Esophagus squamous epithelium (tissue), 5 donors: ENCODE measurements around the gene HPS3. TPM values are rescaled to one million over a fixed set of nuclear protein-coding genes. Genes with fewer than 3 reads are reported as not detected.

ENCODE experiments used
- DNase-seq: peaks from one replicate; lab custom pipeline; 2025; lab: John Stamatoyannopoulos, UW
- H3K27ac ChIP-seq, 4 donors: fragments of 200-600 bp; sonication (generic); one replicate each; pipeline ENCODE4 v1.5.1; 2016 to 2019; ENCODE audit warnings: mild to moderate bottlenecking in 1 of 4
- H3K27me3 ChIP-seq, 4 donors: fragments of 200-600 bp; sonication (generic); 1 replicate in 3 of 4; 2 replicates in 1 of 4; pipeline versions ENCODE4 v1.5.1 to v1.6.0; 2017 to 2021; ENCODE audit warnings: antibody characterized with exemption in 1 of 4
- H3K36me3 ChIP-seq, 3 donors: fragments of 200-600 bp; sonication (generic); one replicate each; pipeline ENCODE4 v1.5.1; 2016 to 2019
- H3K4me1 ChIP-seq, 3 donors: fragments of 200-600 bp; sonication (generic); one replicate each; pipeline ENCODE4 v1.5.1; 2017 to 2019
- H3K4me3 ChIP-seq, 4 donors: fragments of 200-600 bp; sonication (generic); 1 replicate in 3 of 4; 2 replicates in 1 of 4; pipeline ENCODE4 v1.5.1; 2016 to 2019; ENCODE audit warnings: mild to moderate bottlenecking in 2 of 4, moderate library complexity in 1 of 4
- H3K9me3 ChIP-seq, 3 donors: fragments of 200-600 bp; sonication (generic); one replicate each; pipeline ENCODE4 v1.5.1; 2016 to 2019
- CTCF ChIP-seq, 6 experiments: fragments of 450-650 bp in 4 of 6; fragments of 200-600 bp in 2 of 6; sonication (generic) in 2 of 6; IDR thresholded peaks; one replicate each; pipeline ENCODE4 v1.5.1; 2016 to 2019; ENCODE audit warnings: antibody characterized with exemption in 6 of 6, mild to moderate bottlenecking in 4 of 6, moderate library complexity in 4 of 6
- POLR2A ChIP-seq, 4 donors: fragments of 450-650 bp; IDR thresholded peaks; one replicate each; pipeline ENCODE4 v1.6.1; 2017; ENCODE audit warnings: antibody characterized with exemption in 4 of 4, mild to moderate bottlenecking in 4 of 4, moderate library complexity in 3 of 4
- WGBS, 2 donors: methylation state at CpG; one replicate each; pipeline ENCODE4 v1.1.5; 2018; 5-methylcytosine and 5-hydroxymethylcytosine counted together
- intact Hi-C: fragments of 100-400 bp; cut with DNase I; formaldehyde crosslinking; loops from one replicate; pipeline ENCODE4 v1.15.0; 2022
- total RNA-seq, 4 donors: library from RNA; depleted of rRNA; stranded (reverse); fragments of >200 nt; gene quantifications; one replicate each; pipeline ENCODE4 v1.1.0, GENCODE V29; 2016
- donor health status: DM: yes; HTN: yes; CAD: no.

Gene HPS3
- total RNA-seq, 4 donors from 2014 or later, result 4.3 to 11.8 (median 9.7) TPM

- DNase-seq, result no peak
- intact Hi-C loops, result no loop called here
- no peaks in the 10 kb centered on the region for H3K9me3 ChIP-seq
- peaks cover 0 to 94% (median 4%) of the 10 kb centered on the region in 3 donors for H3K36me3 ChIP-seq
- H3K27ac ChIP-seq, result peak overlapping the region in 1 of 4 donors; percentile 27
- H3K4me3 ChIP-seq, result no peak overlapping the region
- no peaks in the 10 kb centered on the region for H3K27me3 ChIP-seq
- 64 to 69% methylated on average over 1 of the region's 1 CpG for WGBS, 2 donors
- TF ChIP-seq CTCF (IDR thresholded peaks at IDR 0.05), result no peak
- TF ChIP-seq POLR2A (IDR thresholded peaks at IDR 0.05), result no peak
- no peaks in the 10 kb centered on the region for H3K4me1 ChIP-seq
Observed at GRCh38 chr3:149163066-149163465, 33.6 kb downstream of the HPS3 start.

GRCh38 chr3:149167898-149168297 lies 38.5 kb downstream of the HPS3 start:
- Histone ChIP-seq H3K4me3 (no peak overlapping the region), H3K27ac (no peak overlapping the region), H3K27me3 (no peaks in the 10 kb centered on the region), H3K4me1 (no peaks in the 10 kb centered on the region), H3K9me3 (no peaks in the 10 kb centered on the region), H3K36me3 (peaks cover 0 to 100% (median 0%) of the 10 kb centered on the region in 3 donors)
- intact Hi-C loops, result no loop called here
- no peak for DNase-seq
- WGBS, 2 donors, result 82 to 83% methylated on average over 2 of the region's 2 CpGs
- TF ChIP-seq POLR2A (IDR thresholded peaks at IDR 0.05) (no peak), CTCF (IDR thresholded peaks at IDR 0.05) (no peak)

GRCh38 chr3:149170672-149171071 lies 41.2 kb downstream of the HPS3 start:
- H3K4me3 ChIP-seq, result no peak overlapping the region
- H3K9me3 ChIP-seq, result no peaks in the 10 kb centered on the region
- WGBS, 2 donors, result 92% methylated on average over 7 of the region's 7 CpGs
- H3K4me1 ChIP-seq, result no peaks in the 10 kb centered on the region
- no peak for DNase-seq
- TF ChIP-seq POLR2A (IDR thresholded peaks at IDR 0.05) (no peak), CTCF (IDR thresholded peaks at IDR 0.05) (no peak)
- no peak overlapping the region for H3K27ac ChIP-seq
- H3K27me3 ChIP-seq, result no peaks in the 10 kb centered on the region
- peaks cover 0 to 98% (median 0%) of the 10 kb centered on the region in 3 donors for H3K36me3 ChIP-seq
- intact Hi-C loops, result no loop called here

- intact Hi-C loops, result no loop called here
- DNase-seq, result no peak
- Histone ChIP-seq H3K27me3 (no peaks in the 10 kb centered on the region), H3K9me3 (no peaks in the 10 kb centered on the region), H3K36me3 (peaks cover 0 to 70% (median 0%) of the 10 kb centered on the region in 3 donors), H3K4me1 (peaks cover 0 to 11% (median 0%) of the 10 kb centered on the region in 3 donors), H3K27ac (no peak overlapping the region), H3K4me3 (no peak overlapping the region)
- 78 to 81% methylated on average over 3 of the region's 3 CpGs for WGBS, 2 donors
- no peak for TF ChIP-seq POLR2A (IDR thresholded peaks at IDR 0.05)
- no peak for TF ChIP-seq CTCF (IDR thresholded peaks at IDR 0.05)
Observed at GRCh38 chr3:149174901-149175300, 45.5 kb downstream of the HPS3 start.

- DNase-seq, result no peak
- intact Hi-C loops, result no loop called here
- Histone ChIP-seq H3K36me3 (peaks cover 0 to 48% (median 0%) of the 10 kb centered on the region in 3 donors), H3K27me3 (no peaks in the 10 kb centered on the region), H3K4me1 (peaks cover 0 to 20% (median 0%) of the 10 kb centered on the region in 3 donors), H3K27ac (no peak overlapping the region), H3K9me3 (no peaks in the 10 kb centered on the region), H3K4me3 (no peak overlapping the region)
- TF ChIP-seq POLR2A (IDR thresholded peaks at IDR 0.05) (no peak), CTCF (IDR thresholded peaks at IDR 0.05) (no peak)
- 94 to 97% methylated on average over 1 of the region's 1 CpG for WGBS, 2 donors
Observed at GRCh38 chr3:149177122-149177521, 47.7 kb downstream of the HPS3 start.
